HT1080 (cell line): Measurements from ENCODE around the gene MRPL21. TPM values are rescaled to one million over a fixed set of nuclear protein-coding genes. Genes with fewer than 3 reads are reported as not detected.

Experiments
- DNase-seq: peaks from one replicate; pipeline ENCODE4 v3.0.0-alpha.2; 2015; ENCODE audit warnings: low read depth
- total RNA-seq: library from RNA; depleted of rRNA; stranded (reverse); fragments of >200 nt; shearing (Covaris generic); gene quantifications from 2 replicates; pipeline ENCODE4 v1.2.3, GENCODE V29; 2014

MRPL21 gene
- total RNA-seq, 1 experiment from 2014 or later = 163 TPM

GRCh38 chr11:68935516-68936357 is 32.1 kb upstream of the MRPL21 start:
- DNase-seq = no peak

DNA sequence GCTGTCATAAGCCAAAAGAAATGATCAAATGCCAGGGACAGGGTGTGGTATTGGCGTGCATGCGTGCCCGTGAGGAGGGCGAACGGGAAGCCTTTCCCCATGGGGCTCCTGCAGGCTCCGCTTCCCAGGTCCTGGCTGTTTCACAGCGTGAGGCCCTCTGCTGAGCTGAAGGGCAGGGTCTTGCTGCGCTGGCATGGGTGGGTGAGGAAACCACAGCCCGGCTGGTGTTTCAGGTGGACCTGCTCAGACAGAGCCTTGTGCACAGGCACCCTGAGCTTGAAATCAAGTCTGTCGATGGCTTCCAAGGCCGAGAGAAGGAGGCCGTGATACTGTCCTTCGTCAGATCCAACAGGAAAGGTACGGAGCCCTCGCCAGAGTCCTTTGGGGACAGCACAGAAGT is 31.4 kb upstream of the MRPL21 start:
- DNase-seq = no peak

GRCh38 chr11:68934666-68935065 is 31.0 kb upstream of the MRPL21 start:
- DNase-seq = no peak

GRCh38 chr11:68934321-68934645 is 30.7 kb upstream of the MRPL21 start:
- DNase-seq = no peak

DNA sequence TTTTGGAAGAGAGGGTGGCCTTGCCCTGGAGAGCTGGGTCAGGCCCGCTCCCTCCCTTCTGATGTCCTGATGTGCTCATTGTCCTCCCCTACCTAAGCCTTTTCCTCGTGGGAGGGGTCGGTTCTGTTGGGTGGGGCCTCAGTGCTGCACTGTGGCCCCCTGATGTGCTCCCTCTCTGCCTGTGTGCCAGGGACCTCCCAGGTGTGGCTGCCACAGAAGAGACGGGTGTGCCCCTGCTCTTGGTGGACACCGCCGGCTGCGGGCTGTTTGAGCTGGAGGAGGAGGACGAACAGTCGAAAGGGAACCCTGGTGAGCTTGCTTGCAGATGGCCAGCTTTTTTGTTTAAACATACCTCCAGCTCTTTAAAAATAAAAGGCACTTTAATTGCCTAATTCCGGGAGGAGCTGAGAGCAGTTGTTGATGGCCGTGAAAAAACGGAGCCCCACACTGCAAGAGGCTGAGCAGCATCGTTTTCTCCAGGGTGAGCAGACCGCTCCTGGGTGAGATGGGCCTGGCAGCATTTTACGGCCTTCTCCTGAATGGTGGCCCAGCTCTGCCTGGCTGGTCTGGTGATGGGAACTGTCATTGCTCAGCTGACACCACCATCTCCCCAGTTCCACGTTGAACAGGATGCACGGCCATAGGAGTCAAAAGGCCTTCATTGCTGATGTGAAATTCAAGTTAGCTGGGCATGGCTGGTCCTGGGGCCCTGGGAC is 30.1 kb upstream of the MRPL21 start:
- DNase-seq = no peak

GRCh38 chr11:68932933-68933577 is 29.4 kb upstream of the MRPL21 start:
- no peak for DNase-seq

GRCh38 chr11:68932358-68932757 is 28.7 kb upstream of the MRPL21 start:
- DNase-seq = no peak

GRCh38 chr11:68931911-68932310 is 28.3 kb upstream of the MRPL21 start:
- no peak for DNase-seq

GRCh38 chr11:68930991-68931855 is 27.6 kb upstream of the MRPL21 start:
- DNase-seq = no peak

- no peak for DNase-seq
Observed at GRCh38 chr11:68929706-68930570, 26.3 kb upstream of the MRPL21 start.

GRCh38 chr11:68929135-68929534 is 25.5 kb upstream of the MRPL21 start:
- DNase-seq = no peak

GRCh38 chr11:68928136-68928880 is 24.7 kb upstream of the MRPL21 start:
- no peak for DNase-seq

DNA sequence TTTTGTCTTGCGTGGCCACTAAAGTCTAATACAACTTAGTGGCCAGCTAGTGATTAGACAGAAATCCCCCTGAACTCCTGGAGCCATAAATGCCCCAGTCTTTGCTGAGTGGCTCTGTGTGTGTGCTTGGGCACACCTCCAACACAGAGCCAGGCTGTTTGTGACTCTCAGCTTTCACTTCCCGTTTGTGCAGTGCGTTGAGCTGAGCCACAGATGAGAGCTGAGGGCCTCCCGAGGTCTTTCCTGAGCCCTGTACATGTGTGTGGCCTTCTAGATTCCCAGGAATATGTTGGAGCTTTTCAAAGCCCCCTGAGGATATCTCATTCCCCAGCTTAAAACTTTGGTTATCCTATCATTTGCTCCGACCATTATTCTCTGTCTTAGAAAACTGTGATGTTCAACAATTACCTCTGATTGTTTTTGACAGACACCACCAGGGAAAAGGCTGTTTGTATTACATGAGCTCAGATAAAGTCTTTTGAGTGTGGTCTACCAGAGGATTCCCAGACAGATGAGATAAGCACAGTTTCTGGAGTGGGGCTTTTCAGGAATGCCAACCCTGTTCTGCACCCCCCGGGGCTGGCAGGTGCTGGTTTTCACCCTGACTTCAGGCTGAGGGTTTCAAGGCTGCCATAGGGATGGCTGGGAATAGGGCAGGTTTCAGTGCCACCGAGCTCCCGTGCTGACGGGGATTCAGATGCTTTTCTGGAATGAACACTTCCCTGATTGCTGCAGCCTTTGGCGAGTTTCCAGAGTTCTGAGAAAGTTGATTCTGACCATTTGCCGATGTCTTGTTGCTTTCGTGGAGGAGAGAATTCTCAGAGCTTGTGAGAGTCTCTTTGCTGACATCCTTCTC is 23.9 kb upstream of the MRPL21 start:
- no peak for DNase-seq

DNA sequence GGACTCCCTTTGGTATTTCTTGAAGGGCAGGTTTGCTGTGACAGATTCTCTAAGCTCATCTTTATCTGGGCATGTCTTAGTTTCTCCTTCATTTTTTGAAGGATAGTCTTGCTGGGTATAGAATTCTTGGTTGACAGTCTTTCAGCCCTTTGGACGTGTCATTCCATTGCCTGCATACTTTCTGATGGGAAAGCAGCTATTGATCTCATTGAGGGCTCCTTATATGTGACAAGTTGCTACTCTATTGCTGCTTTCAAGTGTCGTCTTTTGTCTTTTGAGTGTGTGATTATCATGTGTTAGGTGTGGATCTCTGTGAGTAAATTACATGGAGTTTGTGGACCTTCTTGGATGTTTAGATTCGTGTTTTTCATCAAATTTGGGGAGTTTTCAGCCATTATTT is 22.0 kb upstream of the MRPL21 start:
- DNase-seq = no peak

DNA sequence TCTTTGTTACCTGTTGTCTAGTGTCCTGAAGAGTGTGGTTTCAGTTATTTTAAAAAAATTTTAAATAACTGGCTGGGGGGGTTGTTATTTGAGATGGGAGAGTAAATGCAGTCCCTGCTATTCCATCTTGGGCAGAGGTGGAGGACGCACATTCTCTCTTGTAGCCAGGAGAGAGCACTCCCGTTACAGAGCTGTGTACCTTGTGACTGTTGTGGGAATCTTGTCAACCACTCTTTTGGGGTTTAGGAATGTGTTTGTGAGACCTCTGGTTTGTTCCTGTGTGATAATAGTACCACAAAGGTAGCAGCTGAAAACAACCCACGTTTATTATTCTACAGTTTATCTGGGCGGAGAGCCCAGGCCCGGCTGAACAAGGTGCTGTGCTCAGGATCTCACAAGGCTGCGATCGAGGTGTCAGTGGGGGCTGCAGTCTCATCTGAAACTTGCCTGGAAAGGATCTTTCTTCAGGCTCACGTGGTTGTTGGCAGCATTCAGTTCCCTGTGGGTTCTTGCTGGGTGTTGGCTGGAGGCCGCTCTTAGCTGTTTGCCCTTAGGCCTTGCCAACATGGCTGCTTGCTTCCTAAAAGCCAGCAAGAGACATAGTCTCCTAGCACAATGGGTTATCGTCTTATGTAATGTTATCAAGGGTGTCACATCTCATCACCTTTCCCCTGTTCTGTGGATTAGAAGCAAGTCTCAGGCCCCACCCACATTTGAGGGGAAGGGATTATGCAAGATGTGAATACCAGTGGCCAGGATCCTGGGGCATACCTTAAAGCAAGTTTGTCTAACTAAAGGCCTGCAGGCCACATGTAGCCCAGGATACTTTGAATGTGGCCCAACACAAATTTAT is 20.7 kb upstream of the MRPL21 start:
- no peak for DNase-seq

DNA sequence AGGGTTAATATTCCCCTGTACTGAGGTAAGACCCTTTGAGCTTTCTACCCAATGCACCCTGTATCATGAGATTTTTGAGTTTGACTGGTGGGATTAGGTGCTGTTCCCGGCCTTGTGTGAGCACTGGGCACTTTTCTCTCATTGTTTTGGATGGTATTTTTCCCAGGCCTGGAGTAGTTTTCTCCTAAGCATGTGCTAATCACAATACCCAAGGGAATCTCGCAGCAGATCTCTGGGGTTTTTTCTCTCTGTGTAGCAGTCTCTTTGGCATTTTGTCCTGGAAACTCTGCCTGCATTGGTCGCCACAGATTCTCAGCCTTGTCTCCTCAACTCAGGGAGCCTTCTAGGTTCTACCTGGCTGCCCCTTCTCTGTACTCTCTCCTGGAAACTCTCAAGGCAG is 20.0 kb upstream of the MRPL21 start:
- no peak for DNase-seq

DNA sequence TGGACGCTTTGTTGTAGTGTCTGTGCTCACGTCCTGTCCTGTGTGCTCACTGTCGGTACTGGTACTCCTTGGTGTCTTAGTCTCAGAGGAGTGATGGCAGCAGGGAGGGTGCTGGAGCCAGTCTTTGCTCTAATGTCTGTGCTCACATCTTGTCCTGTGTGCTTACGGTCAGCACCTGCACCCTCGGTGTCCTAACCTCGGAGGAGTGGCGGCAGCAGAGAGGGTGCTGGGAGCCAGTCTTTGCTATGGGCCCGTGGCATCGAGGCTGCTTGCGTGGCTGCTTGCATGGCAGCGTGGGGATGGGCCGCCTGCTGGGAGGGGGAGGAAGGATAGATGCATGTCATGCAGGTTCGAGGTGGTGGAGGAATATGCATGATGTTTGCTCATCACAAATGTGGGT is 12.8 kb upstream of the MRPL21 start:
- no peak for DNase-seq

GRCh38 chr11:68914761-68915160 is 11.1 kb upstream of the MRPL21 start:
- no peak for DNase-seq
